Measurements from ENCODE around the gene MACROD1.

- no peak for TF ChIP-seq CTCF (IDR thresholded peaks at IDR 0.05; ENCODE audit: extremely low read depth in 1 of 2, insufficient read depth in 1 of 2, low read depth in 1 of 2, low read length in 2 of 2)
- TF ChIP-seq EZH2 (IDR thresholded peaks at IDR 0.05; ENCODE audit: borderline replicate concordance, low read depth, low read length, severe bottlenecking) = no peak
- TF ChIP-seq GATA2 (IDR thresholded peaks at IDR 0.05; ENCODE audit: insufficient read depth, insufficient read length, low read depth, low read length) = no peak
- no peak for TF ChIP-seq POLR2AphosphoS5 (IDR thresholded peaks at IDR 0.05; ENCODE audit: insufficient read depth, low read depth, low read length)
- TF ChIP-seq POLR2A (IDR thresholded peaks at IDR 0.05; ENCODE audit: low read depth, low read length) = no peak
- no peak for TF ChIP-seq MYC (IDR thresholded peaks at IDR 0.05; ENCODE audit: low read depth, low read length)
Measured at GRCh38 chr11:64078284-64078683, 87.6 kb downstream of the MACROD1 start.

Measured in endothelial cell of umbilical vein (primary cell).